Measurements from ENCODE around the gene CADPS.
A peak's percentile ranks its signal among the peaks of the same experiment; 100 is the strongest.

CADPS gene

DNA sequence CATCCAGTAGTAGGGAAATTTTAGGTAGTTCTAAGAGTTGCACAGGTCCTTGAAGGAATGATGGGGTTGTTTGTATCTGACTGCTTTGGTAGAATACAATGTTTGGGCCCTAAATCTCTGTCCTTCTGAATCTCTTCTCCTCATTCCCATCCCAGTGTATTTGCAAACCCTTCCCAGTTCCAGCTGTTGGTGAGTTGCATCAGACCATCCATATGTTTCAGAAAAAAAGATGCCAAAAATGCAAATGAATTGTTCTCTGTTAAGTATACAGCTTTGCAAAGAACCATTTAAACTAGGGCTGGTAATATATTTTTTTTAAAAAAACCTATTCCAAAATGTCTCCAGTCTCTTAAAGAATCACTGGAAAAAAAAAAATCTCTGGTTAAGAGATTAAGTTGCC is 251.0 kb downstream of the CADPS start:
- DNase-seq = no peak

DNA sequence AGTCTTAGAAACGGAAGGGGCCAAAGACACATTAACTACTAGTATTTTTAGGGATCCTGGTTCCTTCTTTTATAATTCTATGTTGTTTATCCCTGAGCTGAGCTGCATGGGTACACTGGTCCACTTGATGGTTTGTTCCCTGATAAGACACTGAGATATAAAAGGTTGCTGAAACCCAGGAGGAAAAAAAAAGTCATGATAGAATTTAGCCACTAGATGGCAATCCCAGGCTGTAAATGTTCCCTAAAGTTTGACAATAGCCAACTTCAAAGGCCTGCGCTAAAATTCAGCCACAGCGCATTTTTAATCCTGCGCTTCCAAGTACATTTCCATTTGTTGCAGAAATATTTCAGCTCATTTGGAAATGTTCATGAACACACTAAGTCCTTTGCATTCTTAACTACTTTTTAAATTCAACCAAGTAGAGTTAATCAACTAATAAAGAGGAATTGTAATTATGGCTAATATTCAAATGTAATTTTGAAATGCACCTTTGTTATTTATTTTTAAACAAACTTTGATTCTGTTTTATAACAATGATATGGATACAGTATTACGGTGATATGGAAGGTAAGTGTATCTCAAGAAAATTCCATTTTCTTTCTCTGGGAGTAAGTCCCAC is 252.6 kb downstream of the CADPS start:
- DNase-seq = peak; percentile 39

DNA sequence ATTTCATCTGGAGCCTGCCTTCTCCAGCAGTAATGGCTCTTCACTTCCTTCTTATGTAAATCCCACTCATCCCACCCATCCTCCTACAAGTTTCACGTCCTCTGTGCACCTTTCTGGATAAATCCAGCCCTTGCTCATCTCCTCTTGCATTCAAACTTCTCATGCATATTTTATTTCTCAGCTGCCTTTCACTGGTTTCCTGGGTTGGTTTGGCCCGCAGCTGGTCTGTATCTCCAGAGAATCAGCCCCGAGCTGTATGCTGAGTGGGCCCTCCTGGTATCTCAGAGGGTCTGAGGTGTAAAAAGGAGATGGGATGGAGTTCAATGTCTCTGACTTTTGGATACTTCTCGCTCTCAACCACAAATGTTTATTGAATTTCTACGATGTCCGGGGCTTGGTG is 253.3 kb downstream of the CADPS start:
- no peak for DNase-seq

DNA sequence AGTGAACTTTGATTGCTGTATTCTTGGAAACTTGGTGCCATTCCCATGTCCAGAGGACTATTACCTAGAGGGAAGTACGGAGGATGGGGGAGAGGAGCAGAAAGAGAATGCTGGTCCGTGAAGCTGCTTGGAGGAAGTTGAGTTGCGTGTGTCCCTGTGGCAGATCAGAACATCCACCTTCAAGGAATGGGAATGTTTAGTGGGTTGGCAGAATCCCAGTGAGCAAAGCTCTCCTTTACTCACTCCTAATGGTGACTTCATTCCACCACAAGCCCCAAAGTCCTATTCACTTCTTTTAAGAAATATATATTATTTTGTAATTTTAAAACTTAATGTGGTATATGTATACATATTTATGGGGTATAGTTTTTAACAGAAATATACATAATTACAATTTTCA is 254.0 kb downstream of the CADPS start:
- no peak for DNase-seq

DNA sequence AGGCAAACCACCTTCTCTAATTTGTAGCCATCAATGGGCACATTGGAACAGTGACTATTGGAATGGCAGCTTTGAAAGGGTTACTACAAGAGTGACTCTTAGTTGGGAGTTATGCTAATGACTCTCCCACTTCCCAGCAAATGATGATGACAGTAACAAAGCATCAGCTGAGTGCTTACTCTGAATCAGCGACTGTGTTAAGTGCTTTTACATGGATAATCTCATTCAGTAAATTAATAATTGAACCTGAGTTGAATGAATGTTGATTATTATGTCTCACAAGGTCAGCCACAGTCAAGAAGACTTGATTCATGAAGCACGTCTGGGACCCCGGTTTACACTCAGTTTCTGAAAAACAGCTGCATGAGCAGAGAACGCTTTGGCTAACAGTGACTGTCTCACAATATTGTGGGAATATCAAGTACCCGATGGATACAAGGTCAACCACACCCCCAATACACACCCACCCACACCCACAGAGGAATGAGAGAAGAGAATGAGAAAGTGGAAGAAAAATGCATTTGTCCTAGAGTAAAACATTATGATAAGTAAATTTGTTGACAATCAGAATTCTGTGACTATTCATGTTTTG is 259.9 kb downstream of the CADPS start:
- DNase-seq = no peak

DNA sequence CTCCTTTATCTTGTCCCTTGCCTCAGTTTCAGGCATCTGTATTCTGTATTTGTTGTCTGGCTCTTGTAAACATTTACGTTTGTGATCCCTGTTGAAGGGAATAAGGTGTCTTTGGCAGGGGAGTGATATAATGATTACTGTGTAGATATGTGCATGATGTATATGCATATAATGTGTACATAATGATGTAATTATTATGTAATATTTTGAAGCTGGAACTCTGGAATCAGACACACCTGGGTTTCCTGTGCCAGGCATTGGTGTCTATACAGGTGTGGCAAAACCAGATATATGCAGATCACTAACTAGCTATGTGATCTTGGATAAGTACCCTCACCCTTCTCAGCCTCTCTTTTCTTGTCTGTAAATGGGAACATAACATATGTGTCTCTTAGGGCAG is 260.7 kb downstream of the CADPS start:
- no peak for DNase-seq

DNA sequence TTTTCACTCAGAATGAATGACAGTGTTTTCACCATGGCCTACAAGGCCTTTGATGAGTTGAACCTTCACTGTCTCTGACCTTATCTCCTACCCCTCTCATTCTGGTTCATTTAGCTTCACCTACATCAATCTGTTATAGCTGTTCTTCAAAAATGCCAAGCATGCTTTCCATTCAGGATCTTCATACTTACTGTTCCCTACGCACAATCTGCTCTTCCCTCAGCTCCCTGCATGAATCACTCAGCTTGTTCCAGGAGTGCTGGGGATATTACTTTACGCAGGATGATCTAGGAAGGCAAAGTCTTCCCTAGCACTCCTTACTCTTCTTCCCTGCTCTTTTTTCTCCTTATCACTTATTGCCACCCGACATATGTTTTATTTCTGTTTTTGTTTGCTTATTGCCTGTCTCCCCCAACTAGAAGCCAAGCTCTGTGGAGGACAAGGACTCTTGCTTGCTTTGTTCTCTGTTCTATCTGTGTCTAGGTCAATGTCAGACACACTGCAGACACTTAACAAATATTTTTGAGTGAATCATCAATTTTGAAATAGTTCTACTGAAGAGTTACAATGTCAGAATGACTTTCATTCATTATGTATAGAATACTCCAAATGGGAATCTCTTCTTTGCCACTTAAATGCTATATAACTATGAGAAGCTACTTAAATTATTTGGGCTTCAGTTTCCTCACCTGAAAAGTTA is 263.5 kb downstream of the CADPS start:
- no peak for DNase-seq

DNA sequence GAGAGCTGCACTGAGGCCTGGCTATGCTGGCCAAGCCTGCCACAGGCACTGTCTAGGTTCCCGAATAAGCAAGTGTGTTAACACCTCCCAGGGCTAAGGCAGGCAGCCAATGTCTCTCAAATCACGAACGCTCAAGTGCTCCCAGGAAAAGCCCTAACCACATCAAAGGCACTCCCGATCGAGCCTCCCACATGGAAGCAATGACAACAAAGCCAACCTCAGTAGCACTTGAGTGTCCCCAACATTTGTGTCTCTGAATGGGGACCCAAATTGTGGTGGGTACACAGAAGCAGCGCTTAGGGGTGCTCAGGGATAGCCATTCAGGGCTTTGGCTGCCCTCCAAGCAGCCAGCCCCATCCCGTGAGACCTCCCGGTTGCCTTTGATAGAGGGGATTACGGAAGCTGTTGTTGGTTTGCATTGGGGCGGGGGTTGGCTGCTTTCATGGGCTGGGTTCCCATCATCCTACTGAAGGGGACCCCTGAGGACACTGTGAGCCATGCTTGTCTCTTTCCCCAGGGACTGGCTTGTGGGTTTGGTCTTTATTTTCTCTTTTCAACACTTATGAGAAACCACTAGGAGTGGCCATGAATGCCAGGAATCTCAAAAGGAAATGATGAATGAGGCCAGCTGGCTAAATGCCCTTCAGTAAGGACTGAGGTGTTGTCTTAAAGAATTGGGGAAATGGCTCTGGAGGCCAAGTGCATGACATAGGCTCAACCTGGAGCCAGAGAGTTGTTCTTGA is 267.8 kb downstream of the CADPS start:
- DNase-seq = peak; percentile 75

DNA sequence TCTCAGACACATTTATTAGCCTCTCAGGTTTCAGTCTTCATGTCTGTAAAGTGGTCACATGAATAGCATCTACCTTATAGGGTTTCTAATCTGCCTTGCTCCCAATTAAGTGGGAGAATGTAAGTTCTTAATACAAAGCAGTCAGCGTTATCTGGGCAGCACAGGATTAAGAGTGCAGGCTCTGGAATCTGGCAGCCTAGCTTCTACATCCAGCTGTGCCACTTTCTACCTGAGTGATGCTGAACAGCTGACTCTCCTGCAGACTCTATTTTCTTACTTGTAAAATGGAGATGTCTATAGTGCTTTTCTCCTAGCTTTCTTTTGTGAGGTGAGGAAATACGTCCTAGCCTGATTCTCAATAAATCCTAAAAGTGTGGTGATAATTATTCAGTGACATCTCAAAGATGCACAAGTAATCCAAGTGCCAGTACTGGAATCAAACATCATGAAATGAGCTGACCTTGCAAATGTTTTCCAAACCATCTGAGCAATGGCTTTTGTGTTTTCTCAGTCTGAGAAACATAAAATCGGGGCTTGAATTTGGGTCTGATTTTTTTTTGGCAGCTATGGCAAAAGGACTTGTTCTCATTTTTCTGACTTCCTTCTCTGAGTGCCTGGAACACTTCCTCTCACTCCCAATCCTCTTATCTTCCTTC is 269.7 kb downstream of the CADPS start:
- DNase-seq = no peak

DNA sequence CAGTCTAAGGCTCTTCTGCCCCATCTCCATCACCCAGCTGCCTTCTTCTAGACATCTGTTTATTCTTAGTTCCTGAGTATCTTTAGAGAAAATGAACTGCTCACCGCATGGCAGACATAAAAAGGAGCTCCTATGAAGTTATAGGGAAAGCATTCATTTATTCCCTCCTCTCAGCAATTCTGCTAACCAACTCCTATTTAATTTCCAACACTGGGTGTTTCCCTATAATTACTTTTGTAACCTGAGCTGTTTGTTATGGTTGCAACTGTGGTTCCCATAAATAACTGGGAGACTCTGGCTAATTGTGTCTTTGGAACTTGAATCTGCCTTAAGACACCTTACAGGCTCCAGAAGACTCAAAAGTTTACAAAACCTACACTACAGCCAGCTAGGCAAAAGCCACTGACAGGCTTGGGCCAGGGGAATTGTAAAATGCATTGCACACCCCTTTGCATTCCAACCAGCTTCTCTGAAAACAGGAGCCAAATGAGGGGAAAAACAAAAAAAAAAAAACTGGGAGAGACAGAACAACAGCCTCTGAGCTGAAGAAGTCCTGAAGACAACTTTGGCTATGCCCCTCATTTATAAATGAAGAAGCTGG is 270.4 kb downstream of the CADPS start:
- no peak for DNase-seq

DNA sequence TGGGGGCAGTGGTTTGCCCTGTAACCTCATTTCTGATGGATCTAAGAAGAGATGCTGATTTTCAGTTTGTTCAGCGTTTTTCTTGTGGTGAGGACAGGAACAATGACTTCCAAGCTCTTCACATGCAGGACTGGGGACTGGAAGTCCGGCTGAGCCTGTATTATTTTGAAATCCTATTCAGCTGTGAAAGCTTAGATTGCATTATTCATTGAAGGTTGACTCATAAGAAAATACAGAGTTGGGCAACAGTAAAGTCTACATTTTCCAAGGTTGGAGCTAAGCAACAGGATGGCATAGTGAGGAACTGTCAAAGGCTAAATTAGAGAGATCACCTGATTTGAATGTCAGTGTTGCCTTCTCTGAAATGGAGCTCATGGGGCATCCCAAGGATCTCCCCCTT is 270.9 kb downstream of the CADPS start:
- no peak for DNase-seq

DNA sequence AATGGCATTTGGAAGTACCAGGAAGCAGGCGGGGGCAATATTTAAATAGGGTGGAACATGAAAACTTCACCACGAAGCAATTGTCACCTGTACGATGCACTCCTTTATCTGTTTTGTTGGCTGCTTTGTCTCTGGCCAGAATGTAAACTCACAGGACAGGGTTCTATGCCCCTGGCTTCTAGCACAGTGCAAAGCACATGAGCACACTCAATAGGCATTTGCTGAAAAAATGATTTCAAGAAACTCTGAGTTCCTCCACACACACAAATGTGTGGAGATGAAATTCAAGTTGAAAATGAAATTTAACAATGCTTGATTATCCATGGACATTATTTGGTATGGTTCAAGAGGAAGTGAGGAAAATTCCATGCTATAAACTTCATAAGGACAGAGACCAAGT is 272.2 kb downstream of the CADPS start:
- no peak for DNase-seq

DNA sequence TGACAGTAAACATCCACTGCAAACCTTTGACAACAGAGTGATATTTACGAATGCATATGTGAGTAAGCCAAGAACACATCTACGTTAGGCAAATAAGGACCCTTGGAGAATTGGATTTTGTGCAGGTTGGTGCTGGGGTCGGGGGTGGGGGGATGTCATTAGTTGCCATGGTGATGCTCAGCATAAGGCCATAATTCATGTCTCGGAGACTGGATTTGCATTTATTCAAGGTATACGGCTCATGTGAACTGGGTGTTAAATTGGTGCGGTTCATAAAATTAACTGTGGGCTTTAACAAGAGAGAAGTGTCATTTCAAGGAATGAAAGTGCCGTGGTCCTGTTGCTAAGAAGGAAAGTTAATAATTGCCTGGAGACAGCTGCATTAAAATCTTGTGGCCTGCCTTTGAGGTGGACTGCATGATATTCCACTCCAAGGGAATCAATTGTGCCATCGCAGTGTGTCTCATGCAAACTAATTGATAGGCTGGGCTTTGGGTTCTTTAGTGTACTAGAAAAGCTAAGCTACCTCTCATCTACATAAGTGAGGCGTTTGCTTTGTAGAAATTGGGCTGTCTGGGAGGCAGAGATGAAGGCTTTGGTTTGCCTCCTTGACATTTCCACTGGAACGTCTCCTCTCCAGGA is 273.0 kb downstream of the CADPS start:
- no peak for DNase-seq

DNA sequence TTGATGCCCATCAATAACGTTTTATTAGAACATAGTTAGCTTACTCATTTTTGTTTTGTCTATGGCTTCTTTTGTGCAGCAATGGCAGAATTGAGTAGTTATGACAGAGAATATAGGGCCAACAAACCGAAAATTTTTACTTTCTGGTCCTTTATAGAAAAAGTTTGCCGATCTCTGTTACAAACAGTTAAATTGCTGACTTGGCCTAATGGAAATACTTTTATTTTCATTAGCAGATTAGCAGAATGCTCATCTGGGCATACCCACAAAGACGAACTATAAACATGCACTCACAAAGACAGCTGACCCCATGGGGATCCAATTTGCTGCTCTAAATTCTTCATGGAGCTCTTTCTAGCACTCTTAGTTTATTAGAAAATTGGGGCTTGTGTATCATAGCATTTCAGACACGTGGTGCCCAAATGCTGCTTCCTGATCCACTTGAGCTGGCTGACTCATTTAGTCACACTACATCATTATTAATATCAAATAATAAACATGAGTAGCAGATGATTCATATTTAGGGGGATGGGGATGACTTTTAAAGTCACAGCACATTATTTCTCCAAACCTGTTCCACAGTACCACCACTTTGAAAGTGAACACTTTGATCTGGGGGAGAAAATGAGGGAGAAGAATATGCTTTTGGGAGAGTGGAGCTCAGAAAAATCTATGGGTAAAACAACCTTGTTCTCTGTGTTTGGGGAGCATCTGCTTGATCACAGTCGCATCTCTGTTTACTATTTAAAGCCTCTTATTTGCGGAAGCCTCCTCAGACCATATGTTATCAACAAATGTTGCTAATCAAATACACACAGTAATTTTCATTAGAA is 273.8 kb downstream of the CADPS start:
- no peak for DNase-seq

DNA sequence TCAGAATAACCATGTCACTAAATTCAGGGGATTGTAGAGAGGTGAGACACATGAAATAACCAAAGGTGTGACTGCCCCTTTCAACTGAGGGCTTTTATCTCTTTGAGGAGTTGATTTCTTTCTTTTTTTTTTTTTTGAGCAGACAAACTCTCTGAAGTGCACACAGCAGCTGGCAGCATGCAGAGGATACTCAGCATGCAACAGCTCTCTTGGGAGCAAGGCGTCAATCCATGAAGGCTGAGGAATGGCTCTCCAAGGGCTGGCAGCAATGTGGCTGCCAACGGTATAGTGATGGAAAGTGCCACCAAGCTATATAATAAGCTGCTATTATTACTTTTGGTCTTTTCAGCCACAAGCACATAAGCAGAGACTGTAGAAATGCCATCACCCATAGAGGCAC is 275.2 kb downstream of the CADPS start:
- peak; percentile 17 for DNase-seq

DNA sequence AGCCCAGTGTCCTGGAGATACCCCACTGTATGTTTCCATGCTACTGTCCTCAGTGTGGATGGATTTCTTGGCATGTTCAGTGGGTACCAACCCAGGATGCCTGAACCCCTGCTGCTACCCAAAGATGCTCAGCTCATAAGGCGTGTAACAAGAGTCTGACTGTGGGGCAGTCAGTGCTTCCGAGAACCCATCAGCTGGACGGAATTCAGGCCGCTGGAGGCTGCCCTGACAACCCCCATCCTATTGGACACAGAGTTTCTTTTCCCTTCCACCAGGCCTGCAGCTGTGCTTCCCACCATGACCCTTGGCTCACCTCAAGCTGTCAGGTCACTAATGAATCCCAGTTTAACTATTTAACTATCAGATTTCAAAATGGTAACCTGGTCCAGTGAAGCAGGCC is 277.7 kb downstream of the CADPS start:
- DNase-seq = no peak

DNA sequence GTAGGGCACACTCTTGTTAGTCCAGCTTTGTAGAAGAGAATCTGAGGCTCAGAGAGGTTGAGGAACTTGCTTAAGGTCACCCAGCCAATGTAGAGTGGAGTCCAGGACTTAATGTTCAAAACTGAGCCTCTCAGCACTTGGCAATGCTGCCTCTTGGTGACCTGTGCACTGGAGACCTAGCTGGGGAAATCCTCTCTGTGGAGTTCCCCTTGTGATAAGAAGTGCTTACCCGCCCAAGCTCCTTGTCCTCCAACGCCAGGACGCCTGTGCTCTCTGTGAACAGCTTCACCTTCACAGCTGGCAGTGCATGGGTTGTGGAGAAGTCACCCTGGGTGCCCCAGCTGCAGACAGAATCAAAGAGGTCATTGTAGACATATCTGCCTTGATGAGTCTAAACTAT is 282.8 kb downstream of the CADPS start:
- DNase-seq = no peak

DNA sequence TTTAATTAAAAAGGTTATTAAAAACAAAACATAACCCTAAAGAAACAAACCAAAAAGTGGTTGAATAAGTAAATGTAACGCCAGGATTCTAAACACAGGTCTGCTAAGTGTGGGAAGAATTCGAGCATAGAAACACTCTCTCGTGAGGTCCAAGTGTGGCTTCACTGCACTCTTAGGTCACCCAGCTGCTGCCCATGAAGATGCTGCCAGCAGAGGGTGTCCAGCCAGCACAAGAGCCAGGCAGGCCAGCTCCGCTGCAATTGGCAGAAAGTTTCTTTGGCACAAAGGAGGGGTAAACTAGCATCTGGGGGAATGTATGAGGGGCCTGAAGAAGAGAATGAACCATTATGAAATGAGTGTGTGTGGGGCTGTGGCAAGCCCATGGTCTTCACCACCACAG is 286.1 kb downstream of the CADPS start:
- no peak for DNase-seq

DNA sequence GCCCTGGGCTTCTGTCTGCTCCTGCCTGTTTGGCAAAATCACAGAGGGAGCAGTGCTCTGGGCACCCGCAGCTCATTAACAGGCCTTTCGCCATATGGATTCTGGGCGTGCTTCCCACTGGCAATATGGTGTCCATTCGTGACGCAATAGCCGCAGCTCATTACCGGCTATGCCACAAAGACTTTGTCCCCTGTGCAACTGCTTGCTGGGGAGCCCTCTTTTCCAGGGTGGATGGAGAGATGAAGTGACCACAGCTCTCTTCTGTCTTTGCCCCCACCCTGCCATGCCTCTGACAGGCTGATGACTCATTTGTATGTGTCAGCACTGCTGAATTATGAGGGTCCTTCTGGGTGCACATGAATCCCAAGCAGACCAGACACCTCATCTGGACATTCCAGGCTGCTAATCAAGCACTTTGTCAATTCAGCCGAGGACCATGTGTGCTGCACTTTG is 287.6 kb downstream of the CADPS start:
- no peak for DNase-seq

DNA sequence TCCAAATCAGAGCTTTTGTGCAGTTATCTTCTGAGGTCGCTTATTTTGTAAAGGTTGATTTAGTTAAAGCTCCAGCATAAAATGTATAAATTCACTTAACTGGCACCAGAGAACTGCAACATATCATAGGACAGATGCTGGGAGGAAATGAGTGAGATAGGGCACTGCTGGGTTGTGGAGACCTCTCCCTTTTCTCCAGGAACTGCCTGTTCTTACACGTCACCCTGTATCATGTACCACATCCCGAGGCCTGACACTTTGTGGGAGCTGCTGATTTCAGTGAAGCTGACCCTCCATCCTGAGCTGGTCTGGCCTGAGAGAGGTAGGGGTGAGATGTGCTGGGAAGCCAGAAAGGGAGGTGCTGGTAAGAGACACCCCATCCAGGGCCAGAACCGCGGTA is 288.0 kb downstream of the CADPS start:
- DNase-seq = no peak

DNA sequence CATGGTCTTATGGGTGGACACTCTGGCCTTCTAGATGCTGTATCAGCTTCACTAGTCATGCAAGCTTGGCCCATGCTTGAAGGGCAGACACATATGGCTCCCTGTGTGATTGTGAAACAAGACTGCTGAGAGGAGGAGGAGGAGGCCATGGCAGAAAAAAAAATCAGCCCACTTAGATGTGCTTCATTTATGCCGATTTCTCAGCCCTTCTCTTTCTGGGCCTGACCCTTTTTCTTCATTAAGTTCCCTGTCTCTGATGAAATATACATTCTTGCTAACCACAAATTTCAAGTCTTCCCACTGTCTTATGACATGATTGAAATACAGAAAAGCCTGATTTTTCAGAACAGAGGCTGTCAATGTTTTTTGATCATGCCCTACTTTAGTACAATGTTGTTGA is 288.9 kb downstream of the CADPS start:
- DNase-seq = no peak

Data from NCI-H1092 treated with DMSO at 0.1 percent for 48 hours (cell line).